GM19043 (cell line): Measurements from ENCODE around the gene ABT1.
A peak's percentile ranks its signal among the peaks of the same experiment; 100 is the strongest.

Experiments
- ATAC-seq: cut with Tn5 transposase; IDR thresholded peaks from one replicate; pipeline ENCODE4 v1.9.1; 2021; ENCODE audit warnings: low read depth; ENCODE audit not compliant: unreplicated experiment

ABT1 gene

GRCh38 chr6:26600759-26601158 lies 4.0 kb downstream of the ABT1 start:
- no peak for ATAC-seq

GRCh38 chr6:26602262-26602661 lies 5.5 kb downstream of the ABT1 start:
- no peak for ATAC-seq

GRCh38 chr6:26604026-26604425 lies 7.3 kb downstream of the ABT1 start:
- ATAC-seq: no peak

- ATAC-seq: no peak
Measured at GRCh38 chr6:26604797-26605196, 8.0 kb downstream of the ABT1 start.

- peak; percentile 74 for ATAC-seq
Measured at GRCh38 chr6:26607434-26608230, 10.9 kb downstream of the ABT1 start.

- ATAC-seq: no peak
Measured at GRCh38 chr6:26609463-26609862, 12.7 kb downstream of the ABT1 start.

- ATAC-seq: no peak
Measured at GRCh38 chr6:26611599-26611998, 14.8 kb downstream of the ABT1 start.

GRCh38 chr6:26613201-26613600 lies 16.4 kb downstream of the ABT1 start:
- ATAC-seq: no peak

- no peak for ATAC-seq
Measured at GRCh38 chr6:26613689-26614683, 17.2 kb downstream of the ABT1 start.

- no peak for ATAC-seq
Measured at GRCh38 chr6:26623339-26623859, 26.6 kb downstream of the ABT1 start.

- no peak for ATAC-seq
Measured at GRCh38 chr6:26624557-26624956, 27.8 kb downstream of the ABT1 start.

GRCh38 chr6:26627843-26628242 lies 31.1 kb downstream of the ABT1 start:
- ATAC-seq: no peak

GRCh38 chr6:26629359-26629758 lies 32.6 kb downstream of the ABT1 start:
- no peak for ATAC-seq

GRCh38 chr6:26640806-26641205 lies 44.1 kb downstream of the ABT1 start:
- no peak for ATAC-seq

- ATAC-seq: no peak
Measured at GRCh38 chr6:26646074-26646473, 49.3 kb downstream of the ABT1 start.
